Measurements from ENCODE around the gene DHRS13.
"Not testable (repeated sequence)": the region's sequence is repeated elsewhere in the genome, so short reads cannot be mapped to it uniquely, and the experiment has no call there.

DHRS13 gene

GRCh38 chr17:28906276-28906675 lies 3.4 kb upstream of the DHRS13 start:
- peaks cover 5% of the 10 kb centered on the region; the same call in 1 of the 2 replicates for H3F3A ChIP-seq (ENCODE audit: insufficient read depth, low read length)
- peaks cover 9% of the 10 kb centered on the region; the same call in 1 of the 2 replicates for H3K79me2 ChIP-seq (ENCODE audit: insufficient read depth, low read length)
- H3K9ac ChIP-seq (ENCODE audit: low read length), result no peak overlapping the region
- peaks cover 16% of the 10 kb centered on the region for H3K4me1 ChIP-seq (ENCODE audit: insufficient read depth, low read length, severe bottlenecking)
- H3K27ac ChIP-seq (ENCODE audit: low read depth, low read length, poor library complexity, severe bottlenecking), result no peak overlapping the region
- no peaks in the 10 kb centered on the region for H4K20me1 ChIP-seq (ENCODE audit: insufficient read depth, low read length)
- TF ChIP-seq EZH2 (IDR thresholded peaks at IDR 0.05; ENCODE audit: borderline replicate concordance, low read length) (no peak), CTCF (IDR thresholded peaks at IDR 0.05; ENCODE audit: low read length) (no peak)
- no peaks in the 10 kb centered on the region for H3K9me2 ChIP-seq (ENCODE audit: low read depth, low read length)
- no peaks in the 10 kb centered on the region for H3K27me3 ChIP-seq (ENCODE audit: insufficient read depth, low read length)
- H2AFZ ChIP-seq (ENCODE audit: low read length), result no peak overlapping the region
- peaks cover 55% of the 10 kb centered on the region for H3K36me3 ChIP-seq (ENCODE audit: insufficient read depth, low read length)
- H3K4me2 ChIP-seq (ENCODE audit: low read length), result no peak overlapping the region
- no peaks in the 10 kb centered on the region for H3K9me3 ChIP-seq (ENCODE audit: low read length)
- no peak overlapping the region for H3K4me3 ChIP-seq (ENCODE audit: low read depth, low read length, poor library complexity, severe bottlenecking)

- Histone ChIP-seq H3K4me1 (ENCODE audit: insufficient read depth, low read length, severe bottlenecking) (peaks cover 24% of the 10 kb centered on the region), H3K27ac (ENCODE audit: low read depth, low read length, poor library complexity, severe bottlenecking) (no peak overlapping the region), H3K9me2 (ENCODE audit: low read depth, low read length) (no peaks in the 10 kb centered on the region), H3K9me3 (ENCODE audit: low read length) (no peaks in the 10 kb centered on the region), H3K36me3 (ENCODE audit: insufficient read depth, low read length) (peaks cover 47% of the 10 kb centered on the region), H3K79me2 (ENCODE audit: insufficient read depth, low read length) (peaks cover 10% of the 10 kb centered on the region; the same call in 1 of the 2 replicates), H3F3A (ENCODE audit: insufficient read depth, low read length) (peaks cover 5% of the 10 kb centered on the region; the same call in 1 of the 2 replicates), H3K4me2 (ENCODE audit: low read length) (no peak overlapping the region), H4K20me1 (ENCODE audit: insufficient read depth, low read length) (no peaks in the 10 kb centered on the region), H2AFZ (ENCODE audit: low read length) (no peak overlapping the region), H3K27me3 (ENCODE audit: insufficient read depth, low read length) (no peaks in the 10 kb centered on the region), H3K4me3 (ENCODE audit: low read depth, low read length, poor library complexity, severe bottlenecking) (no peak overlapping the region), H3K9ac (ENCODE audit: low read length) (no peak overlapping the region)
- TF ChIP-seq CTCF (IDR thresholded peaks at IDR 0.05; ENCODE audit: low read length) (no peak), EZH2 (IDR thresholded peaks at IDR 0.05; ENCODE audit: borderline replicate concordance, low read length) (no peak)
Observed at GRCh38 chr17:28904800-28905199, 1.9 kb upstream of the DHRS13 start.

- not testable (repeated sequence) for H3K27ac ChIP-seq (ENCODE audit: low read depth, low read length, poor library complexity, severe bottlenecking); H2AFZ ChIP-seq (ENCODE audit: low read length); H3K27me3 ChIP-seq (ENCODE audit: insufficient read depth, low read length); H3K9ac ChIP-seq (ENCODE audit: low read length); H4K20me1 ChIP-seq (ENCODE audit: insufficient read depth, low read length); H3F3A ChIP-seq (ENCODE audit: insufficient read depth, low read length); H3K9me3 ChIP-seq (ENCODE audit: low read length); H3K9me2 ChIP-seq (ENCODE audit: low read depth, low read length)
- H3K4me3 ChIP-seq (ENCODE audit: low read depth, low read length, poor library complexity, severe bottlenecking), result peak overlapping the region; percentile 33
- H3K36me3 ChIP-seq (ENCODE audit: insufficient read depth, low read length), result peaks cover 36% of the 10 kb centered on the region
- H3K4me2 ChIP-seq (ENCODE audit: low read length), result peak overlapping the region; percentile 40; the same call in 1 of the 2 replicates
- H3K79me2 ChIP-seq (ENCODE audit: insufficient read depth, low read length), result peaks cover 10% of the 10 kb centered on the region; the same call in 1 of the 2 replicates
- peaks cover 24% of the 10 kb centered on the region for H3K4me1 ChIP-seq (ENCODE audit: insufficient read depth, low read length, severe bottlenecking)
Observed at GRCh38 chr17:28903546-28903841, 615 bp upstream of the DHRS13 start.
